ENCODE measurements around the gene DYSF.

The DYSF gene

DNA sequence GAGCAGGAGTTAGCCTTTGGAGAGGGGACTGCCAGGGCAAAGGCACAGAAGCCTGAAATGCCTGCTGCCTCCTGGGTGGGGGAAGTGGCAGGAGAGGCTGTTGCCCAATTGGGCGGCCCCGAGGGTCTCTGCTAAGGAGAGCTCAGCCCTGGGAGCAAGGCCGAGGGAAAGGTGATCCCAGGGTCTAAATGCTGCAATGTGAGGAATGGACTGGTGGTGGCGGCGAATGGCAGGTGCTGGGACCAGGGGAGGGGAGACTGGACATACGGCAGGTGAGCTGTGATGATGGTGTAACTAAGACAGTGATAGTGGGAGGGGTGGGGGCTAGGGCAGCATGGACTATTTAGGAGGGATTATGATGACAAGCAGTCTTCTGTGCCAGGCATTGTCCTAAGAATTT is 104.0 kb downstream of the DYSF start:
- no peak for DNase-seq

DNA sequence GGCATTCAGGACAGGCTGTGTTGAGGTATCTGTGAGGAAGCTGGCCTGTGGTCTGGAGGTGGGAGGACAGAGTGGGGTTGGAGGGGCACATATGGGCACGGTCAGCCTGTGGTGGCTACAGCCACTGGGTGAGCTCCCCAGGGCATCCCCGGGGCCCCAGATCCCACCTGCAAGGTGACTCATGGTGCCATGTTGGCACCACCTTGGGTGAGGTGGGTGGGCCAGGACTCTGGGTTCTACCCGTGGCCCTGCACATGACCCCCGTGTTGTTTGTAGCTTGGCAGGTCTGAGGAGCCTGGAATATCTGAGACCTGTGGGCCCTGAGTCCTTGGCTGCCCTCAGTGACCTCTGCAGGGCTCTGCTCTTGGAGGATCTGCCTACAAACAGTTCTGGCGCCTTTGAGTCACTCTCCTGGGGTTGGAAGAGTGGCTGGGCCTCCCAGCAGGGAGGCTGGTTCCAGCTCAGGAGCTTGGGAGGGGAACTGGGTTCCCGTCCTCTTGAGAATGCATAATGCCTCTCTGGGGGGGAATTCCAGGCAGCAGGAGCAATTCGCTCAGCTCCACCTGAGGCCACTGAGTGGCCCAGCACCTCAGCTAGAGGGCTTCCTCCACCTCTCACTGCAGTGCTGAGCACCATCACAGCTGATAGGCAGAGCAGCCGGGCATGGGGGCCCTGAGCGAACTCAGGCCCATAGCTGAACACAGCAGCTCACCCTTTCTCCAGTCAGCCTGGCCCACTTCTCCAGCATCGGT is 105.1 kb downstream of the DYSF start:
- no peak for DNase-seq

DNA sequence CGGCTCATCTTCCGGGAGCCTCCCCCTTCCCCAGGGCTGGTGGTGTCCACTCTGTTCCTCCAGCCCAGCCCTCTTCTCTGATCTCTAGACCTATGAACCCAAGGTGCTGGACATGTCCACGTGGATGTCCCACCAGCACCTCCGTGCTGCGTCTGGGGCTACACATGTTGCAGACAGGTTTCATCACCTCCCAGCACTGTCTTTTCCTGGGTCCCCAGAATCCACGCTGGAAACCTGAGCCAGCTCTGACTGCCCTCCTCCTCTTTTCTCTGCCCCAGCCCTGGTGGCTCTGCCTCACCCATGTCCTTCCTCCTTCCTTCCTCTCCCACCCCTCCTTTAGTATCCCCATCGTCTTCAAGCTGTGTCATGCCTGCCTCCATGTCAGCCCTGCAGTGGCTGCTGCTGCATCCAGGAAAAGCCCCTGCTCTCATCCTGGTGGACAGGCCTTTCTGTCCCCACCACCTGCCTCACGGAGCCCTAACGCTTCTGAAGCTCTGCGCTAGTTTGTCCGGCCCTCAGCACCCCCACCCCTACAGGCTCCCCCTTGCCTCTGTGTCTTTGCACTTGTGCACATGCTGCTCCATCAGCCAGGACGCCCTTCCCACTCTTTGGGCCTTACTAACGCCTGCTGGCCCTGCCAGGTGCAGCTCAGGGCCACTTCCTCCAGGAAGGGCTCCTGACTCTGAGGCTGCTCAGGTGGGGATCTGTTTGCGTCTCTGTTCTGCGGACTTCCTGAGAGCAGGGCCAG is 105.9 kb downstream of the DYSF start:
- no peak for DNase-seq

DNA sequence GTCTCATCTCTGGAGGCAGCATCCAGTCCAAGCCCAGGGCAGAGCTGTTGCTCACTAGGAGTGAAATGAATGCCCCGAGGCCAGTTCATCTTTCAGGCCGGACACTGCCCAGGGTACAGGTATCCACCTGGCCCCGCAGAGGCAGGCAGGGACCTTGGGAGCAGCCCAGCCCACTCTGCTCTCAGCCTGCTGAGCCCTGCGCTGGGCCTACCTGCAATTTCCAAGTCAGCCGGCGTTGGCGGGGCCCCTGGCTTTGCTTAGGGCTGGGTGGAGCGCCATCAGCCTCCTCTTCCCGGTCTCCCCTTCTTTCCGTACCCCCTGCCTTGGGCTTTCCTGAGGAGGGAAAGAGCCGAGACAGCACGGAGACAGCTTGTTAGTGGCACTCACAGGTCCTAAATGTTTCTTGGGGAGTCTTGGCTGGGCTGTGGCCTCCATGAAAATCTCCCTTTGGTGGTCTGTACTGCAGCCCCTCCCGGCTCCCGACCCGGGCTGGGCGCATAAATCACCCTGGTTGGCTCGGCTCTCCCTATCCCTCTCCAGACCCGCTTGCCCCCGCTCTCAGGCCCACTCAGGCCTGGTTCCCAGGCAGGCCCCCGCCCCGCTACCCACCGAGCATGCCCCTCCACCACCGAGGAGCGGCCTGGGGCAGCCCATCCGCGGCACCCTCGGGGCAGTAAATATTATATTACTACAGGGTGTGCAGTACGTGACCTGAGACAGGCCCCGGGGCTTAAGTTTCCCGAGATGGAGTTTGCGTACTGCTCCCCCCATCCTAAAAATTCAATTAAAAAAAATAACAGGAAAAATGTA is 106.7 kb downstream of the DYSF start:
- DNase-seq, result no peak

DNA sequence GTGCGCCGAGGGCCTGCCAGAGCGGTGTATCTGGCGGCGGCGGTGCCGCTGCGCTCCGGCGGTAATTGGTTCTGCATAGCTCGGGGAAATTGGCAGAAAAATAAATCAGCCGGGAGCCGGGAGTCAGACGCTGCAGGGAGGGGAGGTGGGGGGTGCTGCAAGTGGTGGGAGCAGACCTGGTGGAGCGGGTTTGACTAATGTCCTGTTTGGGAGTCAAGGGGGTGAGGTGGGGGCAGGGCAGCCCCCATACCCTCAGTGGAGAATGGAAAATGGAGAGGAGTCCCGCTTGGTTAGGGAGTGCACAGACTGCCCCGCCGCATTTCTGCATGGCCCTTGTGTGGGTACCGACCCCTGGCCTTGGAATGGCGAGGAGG is 107.3 kb downstream of the DYSF start:
- DNase-seq, result no peak

DNA sequence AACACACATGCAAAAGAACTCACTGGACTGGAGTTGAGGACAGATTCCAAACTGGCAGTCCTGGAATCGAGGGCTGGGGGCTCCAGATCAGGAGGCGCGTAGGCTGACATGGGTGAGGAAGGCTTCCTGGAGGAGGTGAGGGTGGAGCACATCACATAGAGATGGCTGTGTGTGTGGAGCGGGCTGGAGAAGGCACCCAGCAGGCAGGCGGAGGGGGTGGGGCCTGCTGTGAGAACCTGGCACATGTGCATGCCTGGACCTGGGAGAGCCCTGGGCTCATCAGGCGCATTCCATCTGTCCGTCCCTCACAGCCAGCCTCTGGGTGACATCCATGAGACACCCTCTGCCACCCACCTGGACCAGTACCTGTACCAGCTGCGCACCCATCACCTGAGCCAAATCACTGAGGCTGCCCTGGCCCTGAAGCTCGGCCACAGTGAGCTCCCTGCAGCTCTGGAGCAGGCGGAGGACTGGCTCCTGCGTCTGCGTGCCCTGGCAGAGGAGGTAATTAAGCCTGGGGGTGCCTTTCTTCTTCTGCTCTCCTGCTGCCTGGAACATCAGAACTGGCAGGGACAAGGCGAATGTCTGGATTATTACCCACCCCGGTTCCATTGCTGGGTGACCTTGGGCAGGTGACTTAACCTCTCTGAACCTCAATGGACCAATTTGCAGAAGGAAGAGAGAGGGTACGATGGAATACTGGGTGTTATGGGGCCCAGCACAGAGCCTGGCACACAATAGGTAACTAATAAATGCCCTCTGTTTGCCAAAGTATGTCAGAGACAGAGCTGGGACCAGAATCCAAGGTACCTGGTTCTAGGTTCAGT is 108.3 kb downstream of the DYSF start:
- no peak for DNase-seq

DNA sequence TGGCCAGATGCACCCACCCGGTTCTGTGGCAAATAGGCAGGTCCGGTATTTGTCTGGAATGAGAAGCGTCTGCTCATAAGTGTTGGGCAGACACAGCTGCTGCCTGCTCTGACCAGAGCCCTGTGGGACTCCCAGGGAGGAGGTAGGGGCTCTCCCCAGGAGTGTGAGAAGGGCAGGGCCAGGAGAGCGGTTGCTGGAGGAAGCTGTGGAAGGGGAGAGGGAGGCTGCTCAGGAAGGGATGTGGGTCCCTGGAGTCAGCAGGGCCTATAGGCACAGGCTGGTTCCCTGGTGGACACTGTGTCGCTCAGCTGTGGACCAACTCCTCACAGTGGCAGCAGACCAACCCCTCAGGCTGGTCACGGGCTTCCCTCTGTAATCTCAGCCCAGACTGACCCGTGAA is 109.2 kb downstream of the DYSF start:
- DNase-seq, result no peak

DNA sequence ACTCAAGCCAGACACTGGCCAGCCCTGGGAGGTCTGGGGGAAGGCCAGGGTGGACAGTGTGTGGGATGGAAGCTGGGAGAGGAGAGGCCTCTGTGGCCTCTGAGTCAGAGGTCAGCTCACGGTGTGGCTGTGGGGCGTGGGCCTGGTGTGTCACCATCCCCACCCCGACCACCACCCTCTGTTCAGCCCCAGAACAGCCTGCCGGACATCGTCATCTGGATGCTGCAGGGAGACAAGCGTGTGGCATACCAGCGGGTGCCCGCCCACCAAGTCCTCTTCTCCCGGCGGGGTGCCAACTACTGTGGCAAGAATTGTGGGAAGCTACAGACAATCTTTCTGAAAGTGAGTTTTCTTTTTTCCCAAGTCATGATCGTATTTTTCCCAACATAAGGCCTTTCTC is 110.5 kb downstream of the DYSF start:
- no peak for DNase-seq

DNA sequence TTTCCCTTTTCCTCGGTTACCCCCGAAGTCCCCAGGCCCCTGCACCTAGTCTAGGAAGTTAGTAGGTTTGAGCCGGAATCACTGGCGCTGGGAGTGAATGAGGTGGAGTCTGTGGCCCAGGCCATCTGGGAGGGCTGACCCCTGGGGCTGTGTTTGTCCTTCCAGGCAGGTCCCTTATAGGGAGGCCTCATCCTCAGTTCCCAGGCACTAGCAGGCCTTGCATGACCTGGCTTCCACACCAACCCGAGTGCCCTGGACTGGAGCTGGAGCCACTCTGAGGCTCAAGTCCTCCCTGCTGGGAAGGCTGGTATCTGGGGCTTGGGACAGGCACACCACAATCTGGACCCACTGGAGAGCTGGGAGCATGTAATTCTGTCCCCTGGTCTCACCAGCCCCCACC is 111.0 kb downstream of the DYSF start:
- no peak for DNase-seq

DNA sequence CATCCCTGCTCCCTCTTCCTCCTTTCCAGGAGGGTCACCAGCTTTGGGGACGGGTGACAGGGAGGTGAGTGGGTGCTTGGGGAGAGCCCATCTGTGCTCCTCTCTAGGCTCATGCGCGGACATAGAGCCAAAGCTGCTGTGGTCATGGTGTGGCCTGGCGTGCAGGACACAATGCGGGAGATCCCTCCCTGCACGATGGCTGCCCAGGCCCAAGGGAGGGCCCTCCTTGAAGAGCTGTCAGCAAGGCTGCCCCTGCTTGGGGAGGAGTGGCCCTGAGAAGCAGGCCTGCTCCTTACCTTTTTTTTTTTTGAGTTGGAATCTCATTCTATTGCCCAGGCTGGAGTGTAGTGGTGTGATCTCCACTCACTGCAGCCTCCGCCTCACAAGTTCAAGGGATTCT is 111.4 kb downstream of the DYSF start:
- DNase-seq, result no peak

DNA sequence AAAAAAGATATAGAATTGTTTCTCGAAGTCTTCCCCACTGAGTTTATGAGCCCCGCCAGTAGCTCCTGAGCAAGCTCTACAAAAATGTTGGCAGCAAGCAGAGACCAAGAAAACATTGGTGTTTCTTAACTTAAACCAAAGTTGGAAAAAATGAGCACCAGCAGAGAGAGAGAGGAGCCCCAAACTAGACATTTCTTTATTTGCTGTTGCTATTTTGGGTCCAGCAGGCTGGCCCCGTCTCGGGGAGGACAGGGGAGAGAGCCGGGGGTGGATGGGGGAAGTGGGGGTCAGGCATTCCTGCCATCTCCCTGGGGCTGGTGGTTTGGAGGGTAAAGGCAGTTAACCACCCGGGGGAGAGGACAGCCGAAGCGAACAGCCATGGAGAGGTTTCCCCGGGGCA is 113.0 kb downstream of the DYSF start:
- DNase-seq, result no peak

DNA sequence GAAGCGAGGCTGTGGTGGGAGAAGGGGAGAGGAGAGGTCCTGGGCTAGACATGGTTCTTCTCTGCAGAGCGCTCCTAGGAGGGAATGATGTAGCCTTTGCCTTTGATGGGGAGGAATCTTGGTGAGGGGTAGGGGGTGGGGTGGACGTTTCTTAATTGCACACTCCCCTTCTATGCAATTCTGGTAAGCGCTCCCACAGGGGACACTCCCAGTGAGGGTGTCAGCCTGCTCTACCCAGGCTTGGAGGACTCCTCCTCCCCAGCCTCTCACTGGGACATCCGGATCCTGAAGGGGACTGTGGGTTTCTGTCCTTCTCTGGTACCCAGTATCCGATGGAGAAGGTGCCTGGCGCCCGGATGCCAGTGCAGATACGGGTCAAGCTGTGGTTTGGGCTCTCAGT is 114.3 kb downstream of the DYSF start:
- no peak for DNase-seq

DNA sequence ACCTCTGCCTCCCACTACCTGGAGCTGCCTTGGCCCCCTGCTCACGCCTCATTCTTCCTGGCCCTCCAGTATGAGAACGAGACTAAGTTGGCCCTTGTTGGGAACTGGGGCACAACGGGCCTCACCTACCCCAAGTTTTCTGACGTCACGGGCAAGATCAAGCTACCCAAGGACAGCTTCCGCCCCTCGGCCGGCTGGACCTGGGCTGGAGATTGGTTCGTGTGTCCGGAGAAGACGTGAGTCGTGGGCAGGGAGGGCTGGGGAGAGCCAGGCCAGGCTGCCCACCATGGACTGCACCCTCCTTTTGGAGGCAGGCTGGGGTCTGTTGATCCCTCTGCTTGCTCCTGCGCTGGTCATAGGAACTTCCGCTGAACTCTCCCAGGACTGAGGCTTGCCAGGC is 114.7 kb downstream of the DYSF start:
- no peak for DNase-seq

DNA sequence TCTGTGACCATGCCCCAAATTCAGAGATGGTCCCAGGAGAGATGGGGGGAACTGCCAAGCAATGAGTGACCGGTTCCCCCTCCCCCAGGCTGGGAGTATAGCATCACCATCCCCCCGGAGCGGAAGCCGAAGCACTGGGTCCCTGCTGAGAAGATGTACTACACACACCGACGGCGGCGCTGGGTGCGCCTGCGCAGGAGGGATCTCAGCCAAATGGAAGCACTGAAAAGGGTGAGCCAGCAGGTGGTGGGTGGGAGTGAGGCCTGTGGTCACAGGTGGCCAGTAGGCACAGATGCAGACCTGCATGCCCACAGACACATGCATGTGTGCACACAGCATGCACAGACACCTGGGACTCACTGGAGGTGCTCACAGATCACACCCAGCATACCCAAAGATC is 117.2 kb downstream of the DYSF start:
- DNase-seq, result no peak

DNA sequence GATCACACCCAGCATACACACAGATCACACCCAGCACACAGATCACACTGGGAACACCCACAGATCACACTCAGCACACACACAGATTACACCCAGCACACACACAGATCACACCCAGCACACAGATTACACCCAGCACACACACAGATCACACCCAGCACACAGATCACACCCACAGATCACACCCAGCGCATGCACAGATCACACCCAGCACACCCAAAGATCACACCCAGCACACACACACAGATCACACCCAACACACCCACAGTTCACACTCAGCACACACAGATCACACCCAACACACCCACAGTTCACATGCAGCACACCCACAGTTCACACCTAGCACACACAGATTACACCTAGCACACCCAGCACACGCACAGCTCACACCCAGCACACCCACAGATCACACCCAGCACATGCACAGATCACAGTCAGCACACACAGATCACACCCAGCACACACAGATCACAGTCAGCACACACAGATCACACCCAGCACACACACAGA is 117.6 kb downstream of the DYSF start:
- no peak for DNase-seq

DNA sequence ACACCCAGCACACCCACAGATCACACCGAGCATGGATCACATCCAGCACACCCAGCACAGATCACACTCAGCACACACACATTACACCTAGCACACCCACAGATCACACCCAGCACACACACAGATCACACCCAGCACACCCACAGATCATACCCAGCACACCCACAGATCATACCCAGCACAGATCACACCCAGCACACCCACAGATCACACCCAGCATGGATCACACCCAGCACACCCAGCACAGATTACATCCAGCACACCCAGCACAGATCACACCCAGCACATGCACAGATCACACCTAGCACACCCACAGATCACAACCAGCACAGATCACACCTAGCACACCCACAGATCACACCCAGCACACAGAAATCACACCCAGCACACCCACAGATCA is 118.6 kb downstream of the DYSF start:
- DNase-seq, result no peak

DNA sequence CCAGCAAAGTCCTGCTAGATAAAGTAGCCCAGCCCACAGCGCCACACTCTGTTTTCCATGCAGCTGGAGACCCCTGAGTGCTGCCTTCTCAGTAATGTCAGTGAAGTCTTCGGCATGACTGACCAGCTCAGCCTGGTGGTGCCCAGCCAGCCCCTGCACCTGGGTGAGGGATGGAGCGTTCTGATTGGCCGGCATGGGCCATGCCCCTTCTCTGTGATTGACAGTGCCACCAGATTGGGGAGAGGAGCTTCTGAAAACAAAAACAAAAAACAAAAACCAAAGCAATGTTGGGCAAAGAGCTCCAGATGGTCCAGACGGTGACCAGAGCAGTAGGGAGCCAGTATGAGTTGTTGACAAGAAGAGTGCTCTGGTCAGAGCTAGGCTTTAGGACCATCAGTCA is 122.6 kb downstream of the DYSF start:
- no peak for DNase-seq

DNA sequence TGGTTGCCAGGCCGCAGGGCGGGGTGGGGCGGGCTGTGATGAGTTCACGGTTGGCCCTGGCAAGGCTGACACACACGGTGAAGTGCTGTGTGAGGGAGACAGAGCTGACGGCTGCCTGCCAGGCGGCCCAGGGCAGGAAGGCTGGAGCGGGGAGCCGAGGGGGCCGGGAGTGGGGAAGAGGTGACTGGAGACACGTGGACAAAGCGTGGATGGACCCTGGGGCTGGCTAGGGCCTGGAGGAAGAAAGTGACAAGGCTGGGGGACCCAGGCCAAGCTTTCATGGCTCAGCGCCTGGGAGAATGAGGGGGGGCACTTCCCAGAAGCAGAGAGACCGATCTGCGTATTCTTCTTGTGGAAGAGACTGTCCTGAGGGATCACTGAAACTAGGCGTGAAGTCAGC is 123.2 kb downstream of the DYSF start:
- DNase-seq, result no peak

DNA sequence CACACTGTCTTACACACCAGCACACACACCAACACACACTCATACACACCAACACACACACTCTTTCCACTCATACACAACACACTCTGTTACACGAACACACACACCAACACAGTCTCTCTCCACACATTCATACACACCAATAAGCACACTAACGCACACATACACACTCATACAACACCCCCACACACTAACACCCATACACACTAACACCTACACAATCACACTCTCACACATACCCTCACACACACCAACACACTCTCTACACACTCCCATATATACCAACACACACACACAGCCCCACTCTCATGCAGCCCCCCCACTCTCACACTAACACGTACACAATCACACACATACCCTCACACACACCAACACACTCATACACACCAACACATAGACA is 123.8 kb downstream of the DYSF start:
- DNase-seq, result no peak

DNA sequence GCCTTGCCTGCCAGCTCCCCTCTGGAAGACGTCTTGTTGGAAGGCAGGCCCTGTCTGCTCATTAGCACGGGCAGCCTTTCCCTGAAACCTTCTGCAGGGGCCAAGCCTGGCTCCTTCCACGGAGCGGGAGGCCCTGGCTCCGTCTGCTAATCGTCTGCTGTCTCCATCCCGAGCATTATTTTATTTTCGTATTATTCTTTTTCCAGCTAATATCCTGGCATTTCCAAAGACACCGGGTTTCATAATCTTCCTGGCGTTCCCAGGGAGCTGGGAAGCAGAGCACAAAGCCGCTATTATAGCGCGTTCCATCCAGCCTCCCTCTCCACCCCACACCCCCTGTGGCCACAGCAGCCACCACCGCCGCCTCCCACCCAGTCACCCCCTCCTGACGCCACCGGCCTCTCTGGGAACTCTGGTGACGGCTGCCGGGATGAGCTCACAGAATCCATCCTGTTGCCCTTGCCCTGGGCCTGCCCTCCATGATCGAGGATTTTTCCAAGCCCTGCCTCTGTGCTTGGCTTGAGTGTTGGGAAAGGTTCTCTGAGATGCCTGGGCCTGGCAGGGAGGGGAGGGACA is 125.5 kb downstream of the DYSF start:
- DNase-seq, result no peak

DNA sequence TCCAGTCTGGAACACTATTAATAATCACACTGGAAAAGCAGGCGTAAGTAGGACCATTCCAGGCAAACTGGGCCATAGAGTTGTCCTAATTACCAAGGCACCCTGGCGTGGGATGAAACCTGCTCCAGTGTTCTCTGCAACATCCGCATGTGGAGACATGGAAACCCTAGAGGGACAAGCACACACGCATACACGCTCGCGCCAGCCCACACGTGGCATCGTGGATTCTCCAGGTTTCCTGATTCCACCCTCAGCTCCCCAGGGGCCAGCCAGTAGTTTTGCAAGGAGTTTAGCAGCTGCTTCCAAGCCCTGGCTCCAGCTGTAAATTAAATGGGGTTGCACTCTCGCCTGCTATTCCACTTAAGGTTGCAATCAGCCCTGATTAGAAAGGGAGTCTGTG is 127.7 kb downstream of the DYSF start:
- DNase-seq, result no peak

DNA sequence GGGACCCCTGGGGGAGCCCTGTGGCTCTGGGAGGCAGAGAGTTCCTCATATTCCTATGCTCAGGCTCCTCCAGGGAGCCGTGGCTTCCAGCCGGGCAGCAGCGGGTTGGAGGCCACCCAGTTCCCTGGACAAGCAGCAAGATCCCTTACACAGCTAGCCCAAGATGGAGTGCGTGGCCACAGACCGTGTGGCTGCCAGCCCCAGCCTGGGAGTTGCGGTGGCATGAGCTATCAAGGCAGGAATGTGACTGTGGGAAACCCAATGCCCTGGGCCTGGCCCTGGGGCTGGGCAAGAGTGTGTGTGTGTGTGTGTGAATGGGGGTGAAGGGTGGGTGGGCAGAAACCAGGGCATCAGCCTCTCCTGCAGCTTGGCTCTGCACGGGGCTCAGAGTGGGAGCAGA is 130.5 kb downstream of the DYSF start:
- DNase-seq, result no peak

DNA sequence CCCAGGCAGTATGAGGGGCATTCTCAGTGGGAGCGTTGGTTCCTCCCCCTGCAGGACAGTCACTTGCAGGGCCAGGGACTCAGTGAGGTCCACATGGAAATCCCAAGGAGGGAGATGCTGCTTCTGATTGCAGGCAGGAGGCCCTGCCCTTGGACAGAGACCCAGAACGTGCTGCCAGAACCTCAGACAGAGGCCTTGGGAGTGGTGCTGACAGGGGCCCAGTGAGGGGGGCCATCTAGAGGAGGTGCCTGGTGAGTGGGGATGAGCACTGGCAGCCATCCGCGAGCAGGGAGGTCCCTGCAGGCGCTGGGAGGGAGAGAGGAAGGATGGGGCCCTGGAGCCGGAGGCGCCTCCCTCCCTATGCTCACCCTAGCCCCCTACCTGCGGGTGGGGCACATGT is 133.1 kb downstream of the DYSF start:
- DNase-seq, result no peak
